Smooth muscle cell of the umbilical artery (primary cell): Measurements from ENCODE around the gene ZCRB1. TPM values are rescaled to one million over a fixed set of nuclear protein-coding genes. Genes with fewer than 3 reads are reported as not detected.

ENCODE experiments used
- total RNA-seq: library from RNA; depleted of rRNA; stranded (reverse); fragments of >200 nt; gene quantifications from 2 replicates; pipeline ENCODE4 v1.2.3, GENCODE V29; 2014

The ZCRB1 gene, protein sequence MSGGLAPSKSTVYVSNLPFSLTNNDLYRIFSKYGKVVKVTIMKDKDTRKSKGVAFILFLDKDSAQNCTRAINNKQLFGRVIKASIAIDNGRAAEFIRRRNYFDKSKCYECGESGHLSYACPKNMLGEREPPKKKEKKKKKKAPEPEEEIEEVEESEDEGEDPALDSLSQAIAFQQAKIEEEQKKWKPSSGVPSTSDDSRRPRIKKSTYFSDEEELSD
- 19.6 and 24.2 TPM in 2 replicates for total RNA-seq

DNA sequence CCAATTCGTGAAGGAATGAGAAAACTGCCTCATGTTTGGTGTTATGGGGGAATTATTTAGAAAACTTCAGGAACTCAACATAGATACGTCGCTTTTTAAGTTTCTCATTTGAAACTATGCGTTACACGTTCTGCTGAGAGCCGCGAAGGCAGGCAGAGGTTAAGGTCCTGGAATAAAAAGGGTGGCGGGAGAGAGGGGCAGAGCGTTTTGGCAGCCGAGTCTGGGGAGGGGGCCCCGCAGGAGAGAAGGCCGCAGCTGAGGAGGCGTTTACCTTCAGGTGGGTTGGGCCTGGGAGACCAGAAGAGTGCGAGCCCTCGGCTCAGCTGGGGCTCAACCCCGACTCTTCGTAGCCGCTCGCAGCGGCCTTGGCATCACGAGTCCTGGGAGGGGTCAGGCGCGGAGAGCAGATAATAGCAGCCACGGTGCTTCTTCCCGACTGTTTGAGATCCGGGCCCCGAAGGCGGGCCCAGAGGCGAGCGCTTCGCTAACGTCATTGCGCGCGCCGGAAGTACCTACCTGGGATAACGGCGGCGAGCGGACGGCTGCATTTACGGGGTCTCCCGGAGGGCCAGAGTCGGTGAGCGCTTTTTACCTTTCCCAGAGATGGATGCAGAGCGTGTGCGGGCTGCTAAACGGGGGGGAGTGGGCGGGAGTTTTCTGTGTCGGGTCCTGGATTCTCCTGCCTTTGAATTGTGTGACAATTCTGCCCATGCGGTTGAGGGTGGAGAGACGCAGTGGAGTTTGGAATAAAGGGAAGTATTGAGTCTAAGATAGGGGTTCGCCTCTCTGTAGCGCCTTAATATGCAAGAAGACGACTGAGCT, at the start of gene ZCRB1, which contains the start of gene PPHLN1:
Gene ZCRB1, minus strand, starts transcription at position 442 of the 822 bp plus-strand sequence. CDS start 1,992 bp downstream, outside the sequence.
Gene PPHLN1, plus strand, starts transcription at position 515 of the 822 bp plus-strand sequence. CDS start 9,736 bp downstream, outside the sequence.

Other genes starting within 250 kb of the ZCRB1 start
- gene GXYLT1, start 181.2 kb downstream of the ZCRB1 start, total RNA-seq, result 14.8 and 33.3 TPM in 2 replicates
- gene YAF2, start 87.8 kb downstream of the ZCRB1 start, total RNA-seq, result 16.3 and 31.9 TPM in 2 replicates
- 79.9 and 98.3 TPM in 2 replicates for gene PPHLN1, start 73 bp upstream of the ZCRB1 start, total RNA-seq